Measurements from ENCODE around the gene MIB1. TPM values are rescaled to one million over a fixed set of nuclear protein-coding genes. Genes with fewer than 3 reads are reported as not detected.
A peak's percentile ranks its signal among the peaks of the same experiment; 100 is the strongest.
"Not testable (repeated sequence)": the region's sequence is repeated elsewhere in the genome, so short reads cannot be mapped to it uniquely, and the experiment has no call there.

Gene MIB1
- total RNA-seq, 1 donor from 2014 or later = 16.4 TPM

DNA sequence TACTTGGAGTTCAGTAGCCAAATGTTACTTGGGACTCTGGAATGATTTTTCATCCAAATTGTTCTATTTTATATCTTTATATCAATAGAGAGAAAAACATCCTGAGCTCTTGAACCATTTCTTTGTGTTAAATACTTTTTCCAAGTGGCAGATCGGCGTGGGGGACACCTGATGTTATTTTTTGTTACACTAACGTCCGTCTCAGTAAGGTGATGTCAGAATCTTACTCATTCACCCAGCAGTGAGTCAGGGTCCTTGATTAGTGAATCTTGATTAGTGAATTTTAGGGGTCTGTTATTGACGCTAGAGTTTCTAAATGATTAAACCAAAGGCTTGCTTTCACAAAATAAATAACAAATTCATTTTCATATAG is 1.7 kb downstream of the MIB1 start:
- DNase-seq (ENCODE audit: low spot score) (no peak), ATAC-seq (no peak)

GRCh38 chr18:21743166-21743832 is 2.7 kb downstream of the MIB1 start:
- no peak for DNase-seq (ENCODE audit: low spot score)

GRCh38 chr18:21745231-21745630 is 4.6 kb downstream of the MIB1 start:
- no peak for DNase-seq (ENCODE audit: low spot score)
- no peak for ATAC-seq

More at GRCh38 chr18:21743166-21743832, 2.7 kb downstream of the MIB1 start:
- ATAC-seq = no peak

- DNase-seq (ENCODE audit: low spot score) (no peak), ATAC-seq (no peak)
These were observed 6.7 kb downstream of the MIB1 start for GRCh38 chr18:21747268-21747667.

- DNase-seq (ENCODE audit: low spot score) (no peak), ATAC-seq (no peak)
These were observed 7.4 kb downstream of the MIB1 start for GRCh38 chr18:21747764-21748693.

DNA sequence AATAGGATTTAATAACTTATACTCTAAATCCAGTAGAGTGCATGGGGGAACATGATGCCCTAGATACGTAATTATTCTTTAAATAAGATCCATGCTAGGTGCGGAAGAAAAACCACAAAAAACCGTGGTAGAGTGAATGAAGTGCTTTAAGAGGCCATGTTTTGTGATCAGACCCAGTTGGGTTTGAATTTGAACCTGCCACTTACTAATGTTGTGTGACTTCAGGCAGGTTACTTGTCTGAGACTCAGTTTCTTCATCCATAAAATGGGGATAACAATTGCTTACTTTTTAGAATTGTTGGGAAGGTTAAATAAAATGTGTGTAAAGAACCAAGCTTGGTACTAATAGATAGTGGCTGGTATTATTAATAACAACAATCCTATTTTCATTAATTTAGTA is 17.2 kb downstream of the MIB1 start:
- no peak for ATAC-seq
- DNase-seq (ENCODE audit: low spot score) = no peak

DNA sequence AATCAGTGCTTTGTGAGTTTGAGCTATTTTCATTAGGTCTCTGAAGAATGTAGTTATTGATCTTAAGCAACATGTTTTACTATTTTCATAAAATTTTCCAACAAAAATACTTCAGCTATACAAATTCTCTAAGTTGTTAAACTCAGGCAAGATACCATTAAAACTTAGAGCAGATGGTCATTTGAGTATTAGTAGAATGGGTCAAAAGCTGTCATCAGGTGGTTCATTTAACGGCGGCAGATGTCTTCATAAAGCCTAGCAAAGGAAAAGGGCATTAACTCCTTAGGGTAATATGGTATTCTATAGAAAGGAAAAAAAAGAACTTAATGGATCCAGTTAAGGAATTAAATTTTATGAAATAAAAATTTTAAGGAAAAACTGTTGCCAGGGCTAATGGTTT is 19.2 kb downstream of the MIB1 start:
- ATAC-seq (no peak), DNase-seq (ENCODE audit: low spot score) (no peak)

DNA sequence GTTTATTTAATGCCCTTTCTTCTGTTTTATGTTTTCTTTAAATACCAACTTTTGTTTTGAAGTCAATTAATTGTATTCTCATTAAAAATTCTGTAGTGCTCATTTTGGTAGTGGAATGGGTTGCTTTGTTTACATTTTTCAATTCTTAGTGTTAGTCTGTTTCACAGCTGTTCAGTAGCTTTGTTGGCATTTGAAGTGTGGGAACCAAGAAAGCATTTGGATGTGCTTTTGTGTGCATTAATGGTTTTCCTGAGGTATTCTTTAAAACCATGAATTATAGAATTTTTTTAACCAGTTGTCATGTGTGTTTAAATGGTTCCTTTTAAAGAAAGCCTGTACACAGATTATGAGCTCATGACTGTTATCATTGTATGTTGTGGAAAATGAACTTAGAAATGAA is 19.7 kb downstream of the MIB1 start:
- DNase-seq (ENCODE audit: low spot score) (no peak), ATAC-seq (no peak)

- no peak for ATAC-seq
These were observed 21.0 kb downstream of the MIB1 start for GRCh38 chr18:21761471-21762115.

DNA sequence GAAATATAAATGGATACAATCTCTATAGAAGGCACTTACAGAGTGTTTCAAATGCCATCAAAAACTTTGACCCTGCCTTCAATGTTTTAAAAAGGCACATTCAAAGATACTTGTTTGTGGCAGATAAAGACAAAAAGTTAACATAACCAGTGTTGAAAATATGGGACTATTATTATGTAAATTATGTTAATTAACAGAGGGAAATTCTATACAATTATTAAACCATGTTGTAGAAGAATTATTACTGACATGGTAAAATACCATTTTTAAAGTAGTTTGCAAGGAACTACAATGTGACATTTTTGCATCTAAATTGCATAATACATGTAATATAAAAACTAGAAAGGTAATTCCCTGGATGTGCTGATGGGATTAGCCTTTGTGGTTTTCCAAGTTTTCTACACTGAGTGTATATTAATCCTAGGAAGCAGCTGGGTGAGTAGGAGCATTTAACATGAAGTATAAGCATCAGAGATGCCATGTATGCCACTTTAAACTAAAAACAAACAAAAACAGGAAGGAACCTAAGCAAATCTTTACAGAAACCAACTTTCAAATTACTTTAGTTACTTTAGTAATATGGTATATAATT is 21.7 kb downstream of the MIB1 start:
- DNase-seq (ENCODE audit: low spot score) = no peak

More at GRCh38 chr18:21761471-21762115, 21.0 kb downstream of the MIB1 start:
- DNase-seq (ENCODE audit: low spot score) = no peak

DNA sequence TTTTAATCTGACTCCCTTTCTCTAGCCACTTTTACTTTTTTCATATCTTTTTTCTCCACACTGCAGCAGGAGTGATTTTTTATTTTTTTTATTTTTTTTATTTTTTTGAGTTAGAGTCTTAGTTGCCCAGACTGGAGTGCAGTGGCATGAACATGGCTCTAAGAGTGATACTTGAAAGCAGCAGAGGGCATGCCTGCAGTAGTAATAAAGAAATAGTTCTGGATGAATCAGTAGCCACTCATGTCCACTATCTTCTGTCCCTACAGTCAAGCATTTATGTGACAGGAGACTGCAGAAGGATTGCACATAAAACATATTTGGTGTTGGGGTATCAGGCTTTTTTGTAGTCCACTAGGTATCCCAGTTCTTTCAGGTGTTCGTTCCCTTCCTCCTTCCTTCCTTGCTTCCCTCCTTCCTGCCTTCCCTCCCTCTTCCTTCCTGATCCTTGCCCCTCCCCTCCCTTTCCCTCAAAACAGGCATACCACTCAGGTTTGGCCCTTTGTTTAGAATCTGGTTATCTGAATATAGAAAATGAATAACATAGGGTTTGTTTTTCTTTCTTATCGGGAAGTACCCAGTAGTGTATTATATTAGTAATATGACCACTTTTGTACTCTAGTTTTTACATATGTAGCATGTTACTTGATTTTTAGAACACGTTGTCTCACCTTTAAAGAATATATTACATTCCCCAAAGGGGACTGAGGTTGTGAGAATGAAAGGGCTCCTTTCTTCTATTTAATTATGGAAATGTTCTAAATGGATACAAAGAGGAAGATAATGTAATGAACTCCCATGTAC is 23.5 kb downstream of the MIB1 start:
- DNase-seq (ENCODE audit: low spot score) = no peak
- no peak for ATAC-seq

More for the DNA sequence above, 21.7 kb downstream of the MIB1 start:
- no peak for ATAC-seq

GRCh38 chr18:21769206-21769605 is 28.6 kb downstream of the MIB1 start:
- ATAC-seq = no peak
- no peak for DNase-seq (ENCODE audit: low spot score)

DNA sequence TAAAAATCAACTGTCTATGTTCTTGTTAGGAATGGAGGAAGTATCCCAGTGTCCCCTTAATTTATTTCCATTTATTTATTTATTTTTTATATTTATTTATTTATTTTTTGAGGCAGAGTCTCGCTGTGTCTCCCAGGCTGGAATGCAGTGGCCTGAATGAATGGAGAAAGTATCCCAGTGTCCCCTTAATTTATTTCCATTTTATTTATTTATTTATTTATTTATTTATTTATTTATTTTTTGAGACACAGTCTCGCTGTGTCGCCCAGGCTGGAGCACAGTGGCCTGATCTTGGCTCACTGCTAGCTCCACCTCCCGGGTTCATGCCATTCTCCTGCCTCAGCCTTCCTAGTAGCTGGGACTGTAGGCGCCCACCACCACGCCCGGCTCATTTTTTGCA is 34.1 kb downstream of the MIB1 start:
- ATAC-seq (no peak), DNase-seq (ENCODE audit: low spot score) (no peak)

- ATAC-seq (peak; percentile 89), DNase-seq (ENCODE audit: low spot score) (no peak)
These were observed 37.2 kb downstream of the MIB1 start for GRCh38 chr18:21777814-21778213.

DNA sequence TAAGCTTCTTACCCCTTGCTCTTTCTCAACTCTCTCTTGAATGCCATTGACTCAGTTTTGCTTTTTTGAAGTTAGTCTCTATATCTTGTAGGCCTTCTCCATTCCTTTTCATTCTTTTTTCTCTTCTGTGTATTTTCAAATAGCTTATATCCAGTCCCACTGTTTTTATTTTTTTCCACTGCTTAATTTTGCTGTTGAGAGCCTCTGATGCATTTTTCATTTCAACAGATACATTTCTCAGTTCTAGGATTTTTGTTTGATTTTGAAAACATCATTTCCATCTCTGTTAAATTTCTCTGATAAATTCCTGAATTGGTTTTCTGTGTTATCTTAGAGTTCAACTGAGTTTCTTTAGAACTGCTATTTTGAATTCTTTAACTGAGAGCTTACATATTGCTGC is 45.9 kb downstream of the MIB1 start:
- ATAC-seq (no peak), DNase-seq (ENCODE audit: low spot score) (no peak)

DNA sequence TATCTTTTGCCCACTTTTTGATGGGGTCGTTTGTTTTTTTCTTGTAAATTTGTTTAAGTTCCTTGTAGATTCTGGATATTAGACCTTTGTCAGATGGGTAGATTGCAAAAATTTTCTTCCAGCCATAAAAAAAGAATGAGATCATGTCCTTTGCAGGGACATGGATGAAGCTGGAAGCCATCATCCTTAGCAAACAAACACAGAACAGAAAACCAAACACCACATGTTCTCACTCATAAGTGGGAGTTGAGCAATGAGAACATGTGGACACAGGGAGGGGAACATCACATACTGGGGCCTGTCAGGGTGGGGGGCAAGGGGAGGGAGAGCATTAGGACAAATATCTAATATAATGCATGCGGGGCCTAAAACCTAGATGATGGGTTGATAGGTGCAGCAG is 55.5 kb downstream of the MIB1 start:
- ATAC-seq; DNase-seq (ENCODE audit: low spot score): not testable (repeated sequence)

DNA sequence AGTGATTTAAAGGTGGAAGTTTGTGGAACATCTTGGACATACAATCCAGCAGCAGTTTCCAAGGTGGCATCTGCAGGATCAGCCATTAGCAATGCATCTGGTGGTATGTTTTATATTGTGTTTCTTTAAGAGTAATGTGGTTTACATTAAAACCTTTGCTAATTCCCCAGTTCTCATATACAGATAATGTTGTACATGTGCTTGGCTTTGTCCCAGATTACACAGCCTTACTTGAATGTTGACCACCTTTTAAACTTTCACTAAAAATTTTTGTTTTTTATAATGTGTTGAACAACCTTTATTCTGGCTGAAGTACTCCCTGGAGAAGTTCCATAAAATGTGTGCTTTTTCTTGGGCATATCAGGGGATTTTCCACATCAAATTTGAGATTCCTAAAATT is 57.5 kb downstream of the MIB1 start:
- ATAC-seq = no peak
- DNase-seq (ENCODE audit: low spot score) = no peak

- ATAC-seq (no peak), DNase-seq (ENCODE audit: low spot score) (no peak)
These were observed 59.1 kb downstream of the MIB1 start for GRCh38 chr18:21799721-21800120.

DNA sequence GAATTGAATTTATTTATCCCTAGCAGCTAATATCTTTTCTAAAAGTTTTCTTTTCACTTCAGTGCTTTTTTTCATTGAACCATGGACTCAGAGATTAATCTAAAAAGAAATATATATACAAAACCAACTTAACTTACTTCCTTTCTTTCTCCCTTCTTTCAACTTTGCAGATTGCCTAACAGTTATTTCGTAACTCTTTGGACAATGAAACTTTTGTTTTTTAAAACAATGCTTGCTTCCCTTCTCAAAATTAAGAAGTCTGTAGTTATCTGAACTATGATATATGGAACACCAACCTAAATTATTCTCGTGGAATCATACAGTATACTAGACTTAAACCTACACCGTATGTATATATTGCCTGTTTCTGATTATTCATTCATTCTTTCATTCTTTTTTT is 62.9 kb downstream of the MIB1 start:
- ATAC-seq (no peak), DNase-seq (ENCODE audit: low spot score) (no peak)

DNA sequence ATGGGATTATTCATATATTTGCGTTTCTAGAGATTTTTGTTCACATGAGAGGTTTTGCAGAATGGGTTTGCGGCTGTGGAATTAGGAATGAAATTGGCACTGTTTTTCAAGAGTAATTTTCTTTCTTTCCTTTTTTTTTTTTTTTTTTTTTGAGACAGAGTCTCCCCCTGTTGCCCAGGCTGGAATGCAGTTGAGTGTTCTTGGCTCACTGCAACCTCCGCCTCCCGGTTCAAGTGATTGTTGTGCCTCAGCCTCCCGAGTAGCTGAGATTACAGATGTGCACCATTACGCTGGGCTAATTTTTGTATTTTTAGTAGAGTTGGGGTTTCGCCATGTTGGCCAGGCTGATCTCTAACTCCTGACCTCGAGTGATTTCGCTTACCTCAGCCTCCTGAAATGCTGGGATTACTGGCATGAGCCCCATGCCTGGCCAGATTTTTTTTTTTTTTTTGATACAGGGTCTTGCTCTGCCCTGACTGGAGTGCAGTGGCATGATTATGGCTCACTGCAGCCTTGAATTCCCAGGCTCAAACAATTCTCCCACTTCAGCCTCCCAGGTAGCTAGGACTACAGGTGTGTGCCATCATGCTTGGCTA is 65.3 kb downstream of the MIB1 start:
- ATAC-seq (no peak), DNase-seq (ENCODE audit: low spot score) (no peak)
